Lung (tissue), 12 donors: Measurements from ENCODE around the gene NABP2. TPM values are rescaled to one million over a fixed set of nuclear protein-coding genes. Genes with fewer than 3 reads are reported as not detected.
"Not testable (repeated sequence)": the region's sequence is repeated elsewhere in the genome, so short reads cannot be mapped to it uniquely, and the experiment has no call there.

Source experiments
- ATAC-seq: fragments of 200-7000 bp; cut with Tn5 transposase; one replicate; pipeline ENCODE4 v1.9.1; 2020; ENCODE audit warnings: moderate number of reproducible peaks; ENCODE audit not compliant: insufficient read depth, low FRiP score
- DNase-seq, 3 donors: peaks; one replicate each; pipeline ENCODE4 v3.0.0-alpha.2; 2013 to 2017
- H3K27ac ChIP-seq, 2 donors: one replicate each; pipeline ENCODE4 v1.5.1; 2013; ENCODE audit warnings: mild to moderate bottlenecking in 2 of 2, moderate library complexity in 2 of 2, control low read depth in 1 of 2, inconsistent platforms in 1 of 2, low read depth in 1 of 2, low read length in 1 of 2
- H3K27me3 ChIP-seq, 3 donors: one replicate each; pipeline ENCODE4 v1.5.1; 2013; ENCODE audit warnings: low read length in 2 of 3; ENCODE audit not compliant: control insufficient read depth in 3 of 3, insufficient read depth in 3 of 3
- H3K36me3 ChIP-seq, 4 donors: one replicate each; pipeline ENCODE4 v1.5.1; 2013; ENCODE audit warnings: low read length in 4 of 4, mild to moderate bottlenecking in 1 of 4, moderate library complexity in 1 of 4; ENCODE audit not compliant: control insufficient read depth in 4 of 4, insufficient read depth in 4 of 4
- H3K4me1 ChIP-seq, 5 donors: one replicate each; pipeline ENCODE4 v1.5.1; 2013; ENCODE audit warnings: low read length in 5 of 5, mild to moderate bottlenecking in 2 of 5, moderate library complexity in 1 of 5; ENCODE audit not compliant: control insufficient read depth in 5 of 5, insufficient read depth in 5 of 5
- H3K4me3 ChIP-seq: one replicate; pipeline ENCODE4 v1.5.1; 2013; ENCODE audit warnings: mild to moderate bottlenecking, control low read depth, moderate library complexity
- H3K9ac ChIP-seq, 2 donors: one replicate each; pipeline ENCODE4 v1.5.1; 2013; ENCODE audit warnings: low read length in 2 of 2, control low read depth in 1 of 2; ENCODE audit not compliant: insufficient read depth in 1 of 2
- H3K9me3 ChIP-seq, 4 donors: one replicate each; pipeline ENCODE4 v1.5.1; 2013; ENCODE audit warnings: low read length in 3 of 4, mild to moderate bottlenecking in 1 of 4, moderate library complexity in 1 of 4; ENCODE audit not compliant: control insufficient read depth in 4 of 4, insufficient read depth in 3 of 4
- CTCF ChIP-seq: IDR thresholded peaks from 2 replicates; pipeline ENCODE4 v1.5.1; 2012; ENCODE audit warnings: mild to moderate bottlenecking; ENCODE audit errors: control extremely low read depth, extremely low read depth
- WGBS, 2 donors: extraction: QIAGEN DNeasy Blood & Tissue Kit; methylation state at CpG; one replicate each; pipeline ENCODE4 v1.1.7; 2013; 5-methylcytosine and 5-hydroxymethylcytosine counted together
- polyA plus RNA-seq, 2 donors: library from polyadenylated mRNA; stranded (reverse); fragments of 200-250 nt; gene quantifications; one replicate each; pipeline ENCODE4 v1.2.1, GENCODE V29; 2013
- total RNA-seq, 2 donors: library from RNA; depleted of rRNA in 1 of 2; stranded (reverse); fragments of >200 nt in 1 of 2; gene quantifications; one replicate each; pipeline ENCODE4 v1.2.1, GENCODE V29; 2014 to 2021
- donor health status: control.
- donor health status: control.
- donor health status: Bipolar disorder and iron deficiency.
- donor health status: healthy.
- donor health status: DM: yes; HTN: yes; CAD: no.

The NABP2 gene
- total and polyA plus RNA-seq, 4 donors, result 11.3 to 31.4 (median 23.0) TPM

- 31 to 41% methylated on average over 21 of the region's 21 CpGs for WGBS, 2 donors
- Histone ChIP-seq H3K4me3 (peak overlapping the region; percentile 83), H3K27ac (peak overlapping the region; percentile 84 to 99), H3K9ac (peak overlapping the region in 1 of 2 donors; percentile 76), H3K36me3 (peaks cover 2 to 8% (median 4%) of the 10 kb centered on the region in 4 donors), H3K27me3 (no peaks in the 10 kb centered on the region), H3K4me1 (peaks cover 0 to 7% (median 4%) of the 10 kb centered on the region in 5 donors), H3K9me3 (no peaks in the 10 kb centered on the region)
- TF ChIP-seq CTCF, result no peak
- DNase-seq, result no peak
- ATAC-seq, result no peak
Observed at GRCh38 chr12:56267443-56268071, 43.4 kb downstream of the NABP2 start.

GRCh38 chr12:56271031-56271430, 46.9 kb downstream of the NABP2 start:
- peak overlapping the region in 1 of 2 donors; percentile 95 for H3K27ac ChIP-seq
- no peaks in the 10 kb centered on the region for H3K27me3 ChIP-seq
- H3K9ac ChIP-seq, result no peak overlapping the region
- 27 to 32% methylated on average over 1 of the region's 1 CpG for WGBS, 2 donors
- no peak overlapping the region for H3K4me3 ChIP-seq
- DNase-seq, result peak in 2 of 3 donors; percentile 28 to 33
- H3K36me3 ChIP-seq, result peaks cover 22 to 32% (median 28%) of the 10 kb centered on the region in 4 donors
- peaks cover 0 to 7% (median 4%) of the 10 kb centered on the region in 5 donors for H3K4me1 ChIP-seq
- no peaks in the 10 kb centered on the region for H3K9me3 ChIP-seq
- TF ChIP-seq CTCF, result no peak
- no peak for ATAC-seq

DNA sequence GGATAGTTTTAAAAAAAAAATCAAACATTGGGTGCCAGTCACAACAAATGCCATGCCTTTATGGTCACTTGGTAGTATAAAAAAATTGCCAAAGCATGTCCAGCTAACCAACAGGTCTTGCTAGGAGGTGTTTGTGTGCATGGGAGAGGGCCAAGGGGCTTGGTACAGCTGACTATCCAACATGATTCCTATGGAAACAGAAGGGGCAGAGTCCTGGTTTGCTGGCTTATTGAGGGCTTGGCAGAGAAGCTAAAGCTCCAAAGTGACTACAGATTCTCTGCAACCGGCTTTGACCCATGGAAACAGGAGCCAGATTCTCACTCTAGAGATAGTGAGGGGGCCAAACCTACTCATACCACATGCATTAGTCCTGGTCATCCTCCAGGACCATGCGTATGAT, 48.3 kb downstream of the NABP2 start:
- WGBS, 2 donors, result 85 to 96% methylated on average over 2 of the region's 2 CpGs
- ATAC-seq, H3K27ac ChIP-seq, H3K9ac ChIP-seq, H3K27me3 ChIP-seq, H3K4me1 ChIP-seq, H3K4me3 ChIP-seq, H3K9me3 ChIP-seq, DNase-seq: not testable (repeated sequence)
- H3K36me3 ChIP-seq, result peaks cover 23 to 34% (median 30%) of the 10 kb centered on the region in 4 donors

- Histone ChIP-seq H3K36me3 (peaks cover 23 to 39% (median 34%) of the 10 kb centered on the region in 4 donors), H3K9me3 (no peaks in the 10 kb centered on the region), H3K27ac (no peak overlapping the region), H3K4me3 (no peak overlapping the region), H3K4me1 (peaks cover 0 to 3% (median 0%) of the 10 kb centered on the region in 5 donors), H3K27me3 (no peaks in the 10 kb centered on the region), H3K9ac (no peak overlapping the region)
- no peak for ATAC-seq
- no peak for DNase-seq
- TF ChIP-seq CTCF, result no peak
- WGBS, 2 donors, result 95 to 97% methylated on average over 2 of the region's 2 CpGs
Observed at GRCh38 chr12:56274299-56274698, 50.2 kb downstream of the NABP2 start.
